HG03460 (cell line): Measurements from ENCODE around the gene TOMM40L.
A peak's percentile ranks its signal among the peaks of the same experiment; 100 is the strongest.

Experiments used
- ATAC-seq: cut with Tn5 transposase; IDR thresholded peaks from one replicate; pipeline ENCODE4 v1.9.1; 2021; ENCODE audit not compliant: unreplicated experiment

TOMM40L gene

GRCh38 chr1:161225534-161226319 lies at the start of gene TOMM40L:
TOMM40L (plus strand) TSS chr1:161226060; CDS start chr1:161226490, 430 bp downstream.
- peak; percentile 92 for ATAC-seq

GRCh38 chr1:161176468-161177111 lies 49.3 kb upstream of the TOMM40L start:
- ATAC-seq, result peak; percentile 4

GRCh38 chr1:161177112-161177935 lies 48.5 kb upstream of the TOMM40L start, which contains the start of gene B4GALT3:
B4GALT3 (minus strand) TSS chr1:161177507; CDS start chr1:161176060, 1,447 bp downstream.
- ATAC-seq, result peak; percentile 77

GRCh38 chr1:161177936-161178244 lies 48.0 kb upstream of the TOMM40L start:
- ATAC-seq, result no peak

- no peak for ATAC-seq
These were observed 46.2 kb upstream of the TOMM40L start for GRCh38 chr1:161179698-161180097.

- no peak for ATAC-seq
These were observed 45.2 kb upstream of the TOMM40L start for GRCh38 chr1:161180639-161181038.

GRCh38 chr1:161182214-161182613 lies 43.6 kb upstream of the TOMM40L start:
- peak; percentile 54 for ATAC-seq

GRCh38 chr1:161185282-161185682 lies 40.6 kb upstream of the TOMM40L start:
- peak; percentile 69 for ATAC-seq

- no peak for ATAC-seq
These were observed 40.0 kb upstream of the TOMM40L start for GRCh38 chr1:161185732-161186311.

- ATAC-seq, result no peak
These were observed 38.5 kb upstream of the TOMM40L start for GRCh38 chr1:161187311-161187710.

- no peak for ATAC-seq
These were observed 37.5 kb upstream of the TOMM40L start for GRCh38 chr1:161188381-161188780.

GRCh38 chr1:161189036-161189435 lies 36.8 kb upstream of the TOMM40L start:
- no peak for ATAC-seq

- no peak for ATAC-seq
These were observed 34.8 kb upstream of the TOMM40L start for GRCh38 chr1:161190962-161191521.

- no peak for ATAC-seq
These were observed 33.9 kb upstream of the TOMM40L start for GRCh38 chr1:161191971-161192370.

- peak; percentile 66 for ATAC-seq
These were observed 33.1 kb upstream of the TOMM40L start for GRCh38 chr1:161192476-161193465.

- ATAC-seq, result no peak
These were observed 32.2 kb upstream of the TOMM40L start for GRCh38 chr1:161193561-161194235.

GRCh38 chr1:161195171-161195570 lies 30.7 kb upstream of the TOMM40L start:
- peak; percentile 59 for ATAC-seq

- ATAC-seq, result no peak
These were observed 29.7 kb upstream of the TOMM40L start for GRCh38 chr1:161196111-161196510.
